OCI-LY7 (cell line): ENCODE measurements around the gene NFATC1. TPM values are rescaled to one million over a fixed set of nuclear protein-coding genes. Genes with fewer than 3 reads are reported as not detected.

Experiments
- BruUV-seq: library from RNA; stranded (reverse); fragments of 400-500 nt; replicated peaks from 2 replicates; lab custom pipeline; 2021; lab: Mats Ljungman, UMichigan
- CTCF ChIA-PET: fragments of 300-600 bp; sonication (Branson Sonifier 250); formaldehyde crosslinking; loops from one replicate; lab custom pipeline; 2022; ENCODE audit warnings: antibody characterized with exemption; ENCODE audit not compliant: unreplicated experiment; lab: Charles Lee
- POLR2A ChIA-PET: fragments of 300-600 bp; sonication (Branson Sonifier 250); formaldehyde crosslinking; loops from one replicate; lab custom pipeline; 2022; ENCODE audit warnings: antibody characterized with exemption; lab: Charles Lee
- DNase-seq: peaks from one replicate; pipeline ENCODE4 v3.0.0-alpha.2; 2015; ENCODE audit warnings: low spot score
- H2AFZ ChIP-seq: fragments of 200-600 bp; sonication (generic), shearing (Covaris generic); 2 replicates; pipeline ENCODE4 v1.6.1; 2014; ENCODE audit warnings: mild to moderate bottlenecking, antibody characterized with exemption, low read length, moderate library complexity
- H3K27ac ChIP-seq: fragments of 200-600 bp; sonication (generic); 2 replicates; pipeline ENCODE4 v1.5.1; 2014; ENCODE audit warnings: mixed run types, low read depth, mild to moderate bottlenecking, moderate library complexity, low read length, inconsistent platforms; ENCODE audit not compliant: poor library complexity, severe bottlenecking
- H3K36me3 ChIP-seq: fragments of 200-600 bp; sonication (generic); 2 replicates; pipeline ENCODE4 v1.6.1; 2014; ENCODE audit warnings: mild to moderate bottlenecking, antibody characterized with exemption, low read length, moderate library complexity, mixed read lengths; ENCODE audit not compliant: insufficient read depth
- H3K4me1 ChIP-seq: fragments of 200-600 bp; sonication (generic); 2 replicates; pipeline ENCODE4 v1.5.1; 2014; ENCODE audit warnings: mild to moderate bottlenecking, low read length; ENCODE audit not compliant: insufficient read depth, poor library complexity, severe bottlenecking
- H3K4me2 ChIP-seq: fragments of 200-600 bp; sonication (generic); 2 replicates; pipeline ENCODE4 v1.6.1; 2014; ENCODE audit warnings: mild to moderate bottlenecking, low read length
- H3K4me3 ChIP-seq: fragments of 200-600 bp; sonication (generic); 2 replicates; pipeline ENCODE4 v1.5.1; 2014; ENCODE audit warnings: mild to moderate bottlenecking, low read depth, low read length; ENCODE audit not compliant: poor library complexity, severe bottlenecking
- H3K79me2 ChIP-seq: fragments of 200-600 bp; sonication (generic); 2 replicates; pipeline ENCODE4 v1.6.1; 2016; ENCODE audit warnings: low read depth, mild to moderate bottlenecking, low read length, moderate library complexity, mixed read lengths; ENCODE audit not compliant: insufficient read depth
- H3K9me2 ChIP-seq: fragments of 200-600 bp; sonication (generic); 2 replicates; pipeline ENCODE4 v1.6.1; 2016; ENCODE audit warnings: mild to moderate bottlenecking, low read length, mixed read lengths; ENCODE audit not compliant: insufficient read depth
- H3K9me3 ChIP-seq: fragments of 200-600 bp; sonication (generic); 2 replicates; pipeline ENCODE4 v1.6.1; 2014; ENCODE audit warnings: mild to moderate bottlenecking, mixed run types, low read length, mixed read lengths
- H4K20me1 ChIP-seq: fragments of 200-600 bp; sonication (generic); 2 replicates; pipeline ENCODE4 v1.6.1; 2014; ENCODE audit warnings: mild to moderate bottlenecking, antibody characterized with exemption, low read length, moderate library complexity, mixed read lengths; ENCODE audit not compliant: insufficient read depth
- EZH2phosphoT487 ChIP-seq: fragments of 200-600 bp; sonication (generic); IDR thresholded peaks from 2 replicates; pipeline ENCODE4 v1.6.1; 2018; ENCODE audit warnings: low read depth, borderline replicate concordance, mild to moderate bottlenecking, mixed run types, antibody characterized with exemption, low read length, moderate library complexity, mixed read lengths
- intact Hi-C: fragments of 100-400 bp; cut with micrococcal nuclease; formaldehyde crosslinking; loops from one replicate; pipeline ENCODE4 v1.10.0; 2022; ENCODE audit not compliant: unreplicated experiment
- total RNA-seq, 2 experiments: library from RNA; depleted of rRNA in 1 of 2; stranded (reverse); fragments of >200 nt in 1 of 2; shearing (Covaris generic) in 1 of 2; gene quantifications; 2 replicates each; pipeline ENCODE4 v1.2.3, GENCODE V29; 2014 to 2022
- TF ChIP-seq, protein P1 (sequence below): fragments of 200-600 bp; sonication (generic); conservative IDR thresholded peaks from 2 replicates; pipeline ENCODE4 v1.5.1; 2014; ENCODE audit warnings: mild to moderate bottlenecking, antibody characterized with exemption, low read length, moderate library complexity, mixed read lengths

Gene NFATC1
- total RNA-seq, 2 experiments from 2014 or later = 23.6 to 50.4 TPM

DNA sequence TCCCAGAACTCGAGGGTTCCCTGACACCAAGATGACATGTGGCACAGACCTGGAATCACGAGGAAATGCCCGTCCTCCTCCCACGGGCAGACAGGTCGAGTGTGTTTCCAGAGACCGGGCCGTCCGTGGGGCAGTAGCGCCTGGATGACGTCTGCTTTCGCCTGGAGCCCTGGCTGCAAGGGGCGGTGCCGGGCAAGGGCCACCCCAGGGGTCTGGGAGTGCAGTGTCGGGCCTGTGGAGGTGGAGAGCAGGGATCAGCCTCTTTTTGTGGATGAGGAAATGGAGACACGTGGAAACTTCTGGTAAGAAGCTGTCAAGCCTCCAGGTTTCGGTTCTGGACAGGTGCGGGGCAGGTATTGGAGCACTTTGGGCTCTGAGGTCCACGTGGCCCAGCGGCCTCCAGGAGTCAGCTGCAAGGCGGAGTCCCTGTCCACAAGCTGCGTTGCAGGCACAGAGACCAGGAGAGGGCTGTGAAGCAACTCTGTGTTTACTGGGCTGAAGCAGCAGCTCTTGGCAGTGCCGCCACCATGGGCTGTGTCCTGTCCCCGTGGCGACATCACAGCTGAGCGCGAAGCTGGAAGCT, 25.6 kb downstream of the NFATC1 start:
- no peaks in the 10 kb centered on the region for H3K9me2 ChIP-seq
- BruUV-seq = no TSS peak
- no peak for DNase-seq
- ChIA-PET CTCF (no interaction called here), POLR2A (no interaction called here)
- no peak overlapping the region for H3K4me3 ChIP-seq
- intact Hi-C loops = no loop called here
- peaks cover 22% of the 10 kb centered on the region for H3K36me3 ChIP-seq
- no peak overlapping the region for H3K4me2 ChIP-seq
- H3K4me1 ChIP-seq = no peaks in the 10 kb centered on the region
- H3K79me2 ChIP-seq = no peaks in the 10 kb centered on the region
- no peak overlapping the region for H2AFZ ChIP-seq
- TF ChIP-seq, protein P1, sequence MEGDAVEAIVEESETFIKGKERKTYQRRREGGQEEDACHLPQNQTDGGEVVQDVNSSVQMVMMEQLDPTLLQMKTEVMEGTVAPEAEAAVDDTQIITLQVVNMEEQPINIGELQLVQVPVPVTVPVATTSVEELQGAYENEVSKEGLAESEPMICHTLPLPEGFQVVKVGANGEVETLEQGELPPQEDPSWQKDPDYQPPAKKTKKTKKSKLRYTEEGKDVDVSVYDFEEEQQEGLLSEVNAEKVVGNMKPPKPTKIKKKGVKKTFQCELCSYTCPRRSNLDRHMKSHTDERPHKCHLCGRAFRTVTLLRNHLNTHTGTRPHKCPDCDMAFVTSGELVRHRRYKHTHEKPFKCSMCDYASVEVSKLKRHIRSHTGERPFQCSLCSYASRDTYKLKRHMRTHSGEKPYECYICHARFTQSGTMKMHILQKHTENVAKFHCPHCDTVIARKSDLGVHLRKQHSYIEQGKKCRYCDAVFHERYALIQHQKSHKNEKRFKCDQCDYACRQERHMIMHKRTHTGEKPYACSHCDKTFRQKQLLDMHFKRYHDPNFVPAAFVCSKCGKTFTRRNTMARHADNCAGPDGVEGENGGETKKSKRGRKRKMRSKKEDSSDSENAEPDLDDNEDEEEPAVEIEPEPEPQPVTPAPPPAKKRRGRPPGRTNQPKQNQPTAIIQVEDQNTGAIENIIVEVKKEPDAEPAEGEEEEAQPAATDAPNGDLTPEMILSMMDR = no peak
- no peak for TF ChIP-seq EZH2phosphoT487
- no peaks in the 10 kb centered on the region for H3K9me3 ChIP-seq
- no peaks in the 10 kb centered on the region; the same call in 1 of the 2 replicates for H4K20me1 ChIP-seq
- no peak overlapping the region for H3K27ac ChIP-seq

DNA sequence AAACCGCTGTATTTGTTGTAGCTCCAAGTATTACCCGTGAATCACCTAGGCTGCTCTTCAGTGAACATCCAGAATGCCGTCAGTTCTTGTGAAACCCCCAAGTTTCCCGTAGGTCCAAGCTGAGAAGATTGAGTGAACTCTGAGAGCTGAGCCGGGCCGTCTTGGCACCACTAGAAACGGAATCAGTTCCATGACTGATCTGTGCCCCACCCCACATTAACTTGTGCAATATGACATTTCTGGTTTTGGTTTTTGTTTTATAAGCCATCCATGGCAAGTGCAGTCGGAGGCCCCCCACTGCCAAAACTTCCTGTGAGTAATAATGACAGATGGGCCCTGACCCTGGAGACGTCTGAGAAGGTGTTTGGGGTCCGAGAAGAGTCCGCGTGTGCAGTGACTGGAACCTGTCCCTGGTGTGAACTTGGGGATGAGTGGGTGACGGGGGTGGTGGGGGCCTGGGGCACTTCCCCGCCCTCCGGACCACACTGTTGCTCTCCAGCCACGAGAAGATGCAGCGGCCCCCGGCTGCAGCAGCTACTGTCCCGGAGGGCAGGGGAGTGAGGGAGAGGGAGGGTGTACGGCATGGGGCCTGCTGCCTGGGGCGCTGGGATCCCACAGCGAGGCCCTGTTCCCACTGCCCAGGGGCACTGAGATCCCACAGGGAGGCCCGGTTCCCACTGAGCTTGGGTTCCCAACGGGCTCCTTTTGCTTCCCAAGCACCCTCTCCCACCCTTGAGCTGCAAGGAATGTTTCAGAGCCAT, 26.5 kb downstream of the NFATC1 start:
- BruUV-seq = no TSS peak
- ChIA-PET CTCF (no interaction called here), POLR2A (no interaction called here)
- TF ChIP-seq, protein P1 = no peak
- no peak for TF ChIP-seq EZH2phosphoT487
- H3K4me2 ChIP-seq = no peak overlapping the region
- intact Hi-C loops = no loop called here
- H3K79me2 ChIP-seq = no peaks in the 10 kb centered on the region
- H4K20me1 ChIP-seq = no peaks in the 10 kb centered on the region; the same call in 1 of the 2 replicates
- H3K4me1 ChIP-seq = no peaks in the 10 kb centered on the region
- no peak overlapping the region for H3K27ac ChIP-seq
- H3K36me3 ChIP-seq = peaks cover 22% of the 10 kb centered on the region
- no peak for DNase-seq
- H3K9me2 ChIP-seq = no peaks in the 10 kb centered on the region
- H3K4me3 ChIP-seq = no peak overlapping the region
- no peaks in the 10 kb centered on the region for H3K9me3 ChIP-seq
- H2AFZ ChIP-seq = no peak overlapping the region

DNA sequence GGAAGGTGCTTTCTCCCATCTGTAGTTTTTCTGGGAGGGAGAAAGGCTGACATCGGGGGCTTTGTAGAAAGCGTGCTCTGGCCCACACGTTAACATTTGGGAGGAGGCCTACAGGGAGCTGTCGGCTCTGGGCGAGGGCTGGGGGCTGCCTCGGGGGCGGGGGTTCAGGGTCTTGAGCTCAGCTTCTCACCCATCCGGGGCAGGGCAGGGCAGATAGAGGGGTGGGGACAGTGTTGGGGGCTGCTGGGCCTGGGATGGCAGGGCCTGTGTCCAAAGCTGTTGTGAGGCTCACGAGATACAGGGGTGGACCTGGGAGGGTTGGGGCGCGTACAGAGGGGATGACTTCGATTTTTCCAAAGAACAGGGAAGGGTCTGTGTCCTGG, 27.0 kb downstream of the NFATC1 start:
- Histone ChIP-seq H3K4me3 (no peak overlapping the region), H4K20me1 (no peaks in the 10 kb centered on the region; the same call in 1 of the 2 replicates), H2AFZ (no peak overlapping the region), H3K79me2 (no peaks in the 10 kb centered on the region), H3K27ac (no peak overlapping the region), H3K4me2 (no peak overlapping the region), H3K9me3 (no peaks in the 10 kb centered on the region), H3K4me1 (no peaks in the 10 kb centered on the region), H3K36me3 (peaks cover 22% of the 10 kb centered on the region), H3K9me2 (no peaks in the 10 kb centered on the region)
- POLR2A ChIA-PET = no interaction called here
- CTCF ChIA-PET = no interaction called here
- no TSS peak for BruUV-seq
- intact Hi-C loops = no loop called here
- no peak for TF ChIP-seq EZH2phosphoT487
- TF ChIP-seq, protein P1 = no peak
- DNase-seq = no peak
